D721Med (cell line): ENCODE measurements around the gene UNC45B.

Source experiments
- DNase-seq: peaks from one replicate; pipeline ENCODE4 v3.0.0; 2011; ENCODE audit warnings: low spot score; ENCODE audit not compliant: insufficient read length
- FAIRE-seq: peaks from 2 replicates; lab custom pipeline; 2011; peaks lifted over from hg19 to GRCh38; lab: Jason Lieb, UNC
- CTCF ChIP-seq: IDR thresholded peaks from 2 replicates; pipeline ENCODE4 v1.5.1; 2012; ENCODE audit warnings: mild to moderate bottlenecking, control low read depth; ENCODE audit not compliant: insufficient read depth; ENCODE audit errors: missing control alignments

UNC45B gene

DNA sequence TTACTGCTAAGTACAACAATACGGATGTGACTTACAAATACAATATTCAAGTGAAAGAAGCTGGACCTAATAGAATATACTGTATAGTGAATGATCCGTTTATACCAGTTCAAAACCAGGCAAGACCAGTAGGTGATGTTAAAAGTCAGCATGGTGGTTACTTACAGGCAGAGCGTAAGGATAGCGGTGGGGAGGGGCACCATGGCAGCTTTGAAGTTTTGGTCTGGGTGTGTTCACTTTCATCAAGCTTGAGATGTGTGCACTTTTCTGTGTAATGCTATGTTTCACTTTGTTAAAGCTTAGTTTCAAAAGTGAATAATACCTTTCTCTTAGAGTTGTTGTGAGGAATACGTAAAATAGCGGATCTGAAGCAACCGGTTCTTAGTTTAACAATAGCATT lies 63.1 kb downstream of the UNC45B start:
- FAIRE-seq (no peak), DNase-seq (no peak)
- TF ChIP-seq CTCF = no peak

GRCh38 chr17:35212668-35213067 lies 65.1 kb downstream of the UNC45B start:
- FAIRE-seq (no peak), DNase-seq (no peak)
- no peak for TF ChIP-seq CTCF

- FAIRE-seq (no peak), DNase-seq (no peak)
Observed at GRCh38 chr17:35213412-35213940, 65.9 kb downstream of the UNC45B start.

DNA sequence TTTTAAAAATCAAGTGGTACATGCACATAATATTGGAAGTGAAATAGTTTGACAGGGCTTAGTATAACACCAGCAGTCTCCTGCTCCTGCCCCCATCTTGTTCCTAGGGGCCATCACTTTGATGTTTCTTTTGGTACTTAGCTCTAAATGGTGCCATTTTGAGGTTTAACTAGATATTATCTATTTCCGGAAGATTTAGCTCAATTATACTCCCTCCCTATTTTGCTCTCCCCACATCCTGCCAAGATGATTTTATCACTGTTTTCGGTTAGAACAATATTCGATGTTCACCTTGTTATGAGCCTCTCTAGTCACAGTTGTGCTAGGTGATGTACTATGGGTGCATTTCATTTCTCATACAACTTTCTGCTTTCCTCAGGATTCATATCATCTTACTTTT lies 66.6 kb downstream of the UNC45B start:
- no peak for DNase-seq
- FAIRE-seq = no peak
- TF ChIP-seq CTCF = no peak

More at GRCh38 chr17:35213412-35213940, 65.9 kb downstream of the UNC45B start:
- TF ChIP-seq CTCF = no peak

DNA sequence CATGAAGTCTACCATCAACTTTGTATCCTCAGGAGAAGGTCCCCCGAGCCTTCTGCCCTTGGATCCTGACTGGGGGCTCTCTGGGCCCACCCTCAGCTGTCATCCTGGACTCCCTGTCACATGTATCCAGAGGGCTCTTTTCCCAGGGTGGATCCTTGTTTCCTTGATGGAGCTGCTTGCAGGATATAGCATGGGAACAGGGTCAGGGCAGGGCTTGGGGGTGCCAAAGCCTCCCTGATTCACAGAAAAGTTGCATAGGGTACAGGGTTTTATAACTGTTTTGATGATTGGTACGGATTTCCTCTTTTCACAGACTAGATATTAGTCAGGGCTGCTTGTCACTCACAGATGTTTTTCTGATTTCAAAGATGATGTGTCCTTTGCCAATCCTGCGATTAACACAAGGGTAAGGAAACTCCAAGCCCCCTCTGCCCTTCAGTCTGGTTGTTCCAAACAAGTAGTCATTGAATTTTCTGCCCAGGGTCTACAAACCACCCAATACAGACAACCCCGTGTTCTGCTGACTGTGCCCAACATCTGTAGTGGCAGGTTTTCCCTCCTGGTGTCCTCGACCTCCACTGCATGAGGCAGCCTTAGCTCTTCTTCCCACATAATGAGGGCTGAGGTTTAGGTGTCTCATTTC lies 67.1 kb downstream of the UNC45B start:
- FAIRE-seq = no peak
- no peak for TF ChIP-seq CTCF

DNA sequence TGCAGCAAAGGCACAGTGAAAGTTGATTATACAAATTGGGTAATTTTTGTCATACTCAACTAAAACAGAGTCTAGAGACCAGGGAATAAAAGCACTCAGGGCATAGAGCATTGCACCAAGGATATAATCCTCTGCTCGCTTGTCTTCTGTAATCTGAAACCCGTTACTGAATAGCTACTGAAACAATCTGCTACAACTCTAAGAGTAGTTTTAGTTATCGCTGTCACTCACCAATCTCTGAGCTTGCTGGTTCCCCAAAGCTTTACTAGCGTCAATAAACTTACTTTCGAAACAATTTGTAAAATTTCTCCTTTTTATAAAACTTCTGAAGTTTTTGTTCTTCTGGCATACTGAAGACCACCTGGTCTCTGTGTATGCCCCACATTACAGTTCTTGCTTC lies 69.5 kb downstream of the UNC45B start:
- DNase-seq (no peak), FAIRE-seq (no peak)
- TF ChIP-seq CTCF = no peak

More for the DNA sequence above, 67.1 kb downstream of the UNC45B start:
- DNase-seq = no peak

DNA sequence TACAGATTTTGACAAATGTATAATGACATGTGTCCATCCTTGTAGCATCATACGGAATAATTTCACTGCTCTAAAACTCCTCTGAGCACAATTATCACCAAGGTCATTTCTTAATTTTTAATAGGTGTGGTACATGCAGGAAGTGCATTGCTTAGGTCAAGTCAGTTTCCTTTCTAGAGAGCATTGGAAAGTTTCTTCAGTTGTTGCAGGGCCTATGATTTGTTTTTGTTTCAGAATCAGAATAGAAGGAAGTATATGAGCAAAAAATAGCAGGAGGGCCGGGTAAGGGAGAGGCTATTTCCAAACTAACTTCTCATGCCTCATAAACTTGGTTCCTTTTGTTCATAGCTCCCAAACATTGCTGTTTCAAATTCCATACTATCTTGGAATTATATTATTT lies 71.3 kb downstream of the UNC45B start:
- DNase-seq (no peak), FAIRE-seq (no peak)
- TF ChIP-seq CTCF = no peak
